ENCODE measurements around the gene CEACAM3.

Gene CEACAM3

GRCh38 chr19:41844601-41845000, 48.2 kb downstream of the CEACAM3 start, which contains the start of gene LYPD4:
TSS of gene LYPD4 (minus strand) at chr19:41844683. CDS start at chr19:41839285, 5,398 bp downstream.
- DNase-seq = no peak

- no peak for DNase-seq
These were observed 48.4 kb downstream of the CEACAM3 start, which contains the start of gene DMRTC2 for GRCh38 chr19:41845001-41845050. TSS of gene DMRTC2 (plus strand) at chr19:41845042. CDS start at chr19:41847429, 2,387 bp downstream.

- no peak for DNase-seq
These were observed 48.7 kb downstream of the CEACAM3 start for GRCh38 chr19:41845051-41845590.

- no peak for DNase-seq
These were observed 51.1 kb downstream of the CEACAM3 start for GRCh38 chr19:41847351-41848105.

- DNase-seq = no peak
These were observed 52.3 kb downstream of the CEACAM3 start for GRCh38 chr19:41848666-41849065.

- no peak for DNase-seq
These were observed 52.7 kb downstream of the CEACAM3 start for GRCh38 chr19:41849067-41849466.

GRCh38 chr19:41850381-41850780, 54.0 kb downstream of the CEACAM3 start:
- no peak for DNase-seq

GRCh38 chr19:41851456-41851855, 55.1 kb downstream of the CEACAM3 start:
- no peak for DNase-seq

GRCh38 chr19:41853344-41853743, 57.0 kb downstream of the CEACAM3 start:
- DNase-seq = no peak

GRCh38 chr19:41853768-41854167, 57.4 kb downstream of the CEACAM3 start:
- no peak for DNase-seq

GRCh38 chr19:41859213-41859617, 62.8 kb downstream of the CEACAM3 start:
- no peak for DNase-seq

GRCh38 chr19:41859618-41860418, 63.4 kb downstream of the CEACAM3 start, which contains the start of gene RPS19:
TSS of gene RPS19 (plus strand) at chr19:41860255. CDS start at chr19:41860775, 520 bp downstream.
- DNase-seq = peak; percentile 84 to 99 (median 98)

- DNase-seq = peak in 2 of 56 donors; percentile 62 to 65
These were observed 64.2 kb downstream of the CEACAM3 start for GRCh38 chr19:41860419-41861115.
